ENCODE results near the gene PROZ.

PROZ gene

GRCh38 chr13:113187883-113188665 is 29.6 kb downstream of the PROZ start:
- Histone ChIP-seq H3K27me3 (replicated peaks; ENCODE audit: control insufficient read depth, insufficient read depth, low read length) (no peaks in the 10 kb centered on the region), H3K4me3 (ENCODE audit: low read length) (peak overlapping the region; percentile 19), H3K9ac (ENCODE audit: low read length) (peak overlapping the region; percentile 18), H3K9me3 (ENCODE audit: control insufficient read depth, low read length) (no peaks in the 10 kb centered on the region), H3K4me1 (ENCODE audit: control insufficient read depth, insufficient read depth, low read length) (peaks cover 35% of the 10 kb centered on the region), H3K36me3 (ENCODE audit: control insufficient read depth, insufficient read depth, low read length, severe bottlenecking) (peaks cover 49% of the 10 kb centered on the region)
- DNase-seq (ENCODE audit: low read depth) = no peak

DNA sequence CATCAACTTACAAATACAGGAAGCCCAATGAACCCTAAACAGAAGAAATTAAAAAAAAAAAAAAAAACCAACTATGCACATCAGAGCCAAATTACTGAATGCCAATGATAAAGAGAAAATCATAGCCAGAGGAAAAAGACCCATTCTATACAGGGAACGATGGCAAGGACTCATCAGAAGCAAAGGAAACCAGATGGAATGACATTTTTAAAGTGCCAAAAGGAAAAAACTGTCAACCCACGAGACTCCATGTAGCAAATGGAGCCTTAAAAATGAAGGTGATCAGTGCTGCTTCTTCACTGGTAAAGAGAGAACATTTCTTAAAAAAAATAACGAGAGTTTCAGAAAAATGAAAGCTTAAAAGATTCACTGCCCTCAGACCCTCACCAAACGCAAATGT is 31.7 kb downstream of the PROZ start:
- Histone ChIP-seq H3K4me1 (ENCODE audit: control insufficient read depth, insufficient read depth, low read length) (peaks cover 40% of the 10 kb centered on the region), H3K36me3 (ENCODE audit: control insufficient read depth, insufficient read depth, low read length, severe bottlenecking) (peaks cover 48% of the 10 kb centered on the region), H3K4me3 (ENCODE audit: low read length) (no peak overlapping the region), H3K9ac (ENCODE audit: low read length) (no peak overlapping the region), H3K9me3 (ENCODE audit: control insufficient read depth, low read length) (no peaks in the 10 kb centered on the region), H3K27me3 (replicated peaks; ENCODE audit: control insufficient read depth, insufficient read depth, low read length) (no peaks in the 10 kb centered on the region)
- no peak for DNase-seq (ENCODE audit: low read depth)

GRCh38 chr13:113192279-113192678 is 33.8 kb downstream of the PROZ start:
- Histone ChIP-seq H3K9ac (ENCODE audit: low read length) (no peak overlapping the region), H3K27me3 (replicated peaks; ENCODE audit: control insufficient read depth, insufficient read depth, low read length) (no peaks in the 10 kb centered on the region), H3K4me1 (ENCODE audit: control insufficient read depth, insufficient read depth, low read length) (peaks cover 27% of the 10 kb centered on the region), H3K4me3 (ENCODE audit: low read length) (no peak overlapping the region), H3K36me3 (ENCODE audit: control insufficient read depth, insufficient read depth, low read length, severe bottlenecking) (peaks cover 68% of the 10 kb centered on the region), H3K9me3 (ENCODE audit: control insufficient read depth, low read length) (no peaks in the 10 kb centered on the region)
- no peak for DNase-seq (ENCODE audit: low read depth)

DNA sequence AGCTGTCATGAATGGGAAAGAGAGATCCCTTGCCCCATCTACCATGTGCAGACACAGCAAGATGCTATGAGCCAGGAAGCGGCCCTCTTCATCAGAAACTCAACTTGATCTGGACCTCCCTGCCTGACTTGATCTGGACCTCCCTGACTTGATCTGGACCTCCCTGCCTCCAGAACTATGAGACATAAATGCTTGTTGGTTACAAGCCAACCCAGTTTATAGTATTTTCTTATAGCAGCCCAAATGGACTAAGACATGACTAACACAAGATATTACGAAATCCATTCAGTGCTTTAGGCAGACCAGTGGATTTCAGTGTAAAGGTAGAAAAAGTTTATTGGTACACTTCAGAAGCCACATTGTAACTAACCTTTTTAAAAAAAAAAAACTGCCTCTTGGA is 34.5 kb downstream of the PROZ start:
- no peaks in the 10 kb centered on the region for H3K9me3 ChIP-seq (ENCODE audit: control insufficient read depth, low read length)
- H3K36me3 ChIP-seq (ENCODE audit: control insufficient read depth, insufficient read depth, low read length, severe bottlenecking) = peaks cover 74% of the 10 kb centered on the region
- no peak overlapping the region for H3K4me3 ChIP-seq (ENCODE audit: low read length)
- peaks cover 22% of the 10 kb centered on the region for H3K4me1 ChIP-seq (ENCODE audit: control insufficient read depth, insufficient read depth, low read length)
- peak; percentile 84 for DNase-seq (ENCODE audit: low read depth)
- H3K27me3 ChIP-seq (replicated peaks; ENCODE audit: control insufficient read depth, insufficient read depth, low read length) = no peaks in the 10 kb centered on the region
- H3K9ac ChIP-seq (ENCODE audit: low read length) = no peak overlapping the region

DNA sequence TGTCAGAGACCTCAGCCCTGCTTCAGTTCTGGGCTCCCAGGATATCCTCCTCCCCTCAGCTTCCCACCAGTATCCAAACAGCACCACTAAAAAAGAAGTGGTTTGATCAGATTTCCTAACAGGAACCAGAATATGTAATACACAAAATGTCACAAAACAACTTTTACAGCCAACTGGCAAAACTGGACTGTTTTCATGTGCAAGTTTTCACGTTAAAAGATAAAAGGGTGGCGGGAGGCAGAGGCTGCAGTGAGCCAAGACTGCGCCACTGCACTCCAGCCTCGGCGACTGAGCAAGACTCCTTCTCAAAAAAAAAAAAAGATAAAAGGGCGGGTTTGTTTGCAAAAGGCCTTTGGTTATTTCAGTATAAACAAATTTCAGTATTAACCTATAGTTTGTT is 36.9 kb downstream of the PROZ start:
- peaks cover 15% of the 10 kb centered on the region for H3K4me1 ChIP-seq (ENCODE audit: control insufficient read depth, insufficient read depth, low read length)
- DNase-seq (ENCODE audit: low read depth) = no peak
- H3K9ac ChIP-seq (ENCODE audit: low read length) = no peak overlapping the region
- H3K27me3 ChIP-seq (replicated peaks; ENCODE audit: control insufficient read depth, insufficient read depth, low read length) = no peaks in the 10 kb centered on the region
- H3K36me3 ChIP-seq (ENCODE audit: control insufficient read depth, insufficient read depth, low read length, severe bottlenecking) = peaks cover 77% of the 10 kb centered on the region
- H3K9me3 ChIP-seq (ENCODE audit: control insufficient read depth, low read length) = no peaks in the 10 kb centered on the region
- no peak overlapping the region for H3K4me3 ChIP-seq (ENCODE audit: low read length)

DNA sequence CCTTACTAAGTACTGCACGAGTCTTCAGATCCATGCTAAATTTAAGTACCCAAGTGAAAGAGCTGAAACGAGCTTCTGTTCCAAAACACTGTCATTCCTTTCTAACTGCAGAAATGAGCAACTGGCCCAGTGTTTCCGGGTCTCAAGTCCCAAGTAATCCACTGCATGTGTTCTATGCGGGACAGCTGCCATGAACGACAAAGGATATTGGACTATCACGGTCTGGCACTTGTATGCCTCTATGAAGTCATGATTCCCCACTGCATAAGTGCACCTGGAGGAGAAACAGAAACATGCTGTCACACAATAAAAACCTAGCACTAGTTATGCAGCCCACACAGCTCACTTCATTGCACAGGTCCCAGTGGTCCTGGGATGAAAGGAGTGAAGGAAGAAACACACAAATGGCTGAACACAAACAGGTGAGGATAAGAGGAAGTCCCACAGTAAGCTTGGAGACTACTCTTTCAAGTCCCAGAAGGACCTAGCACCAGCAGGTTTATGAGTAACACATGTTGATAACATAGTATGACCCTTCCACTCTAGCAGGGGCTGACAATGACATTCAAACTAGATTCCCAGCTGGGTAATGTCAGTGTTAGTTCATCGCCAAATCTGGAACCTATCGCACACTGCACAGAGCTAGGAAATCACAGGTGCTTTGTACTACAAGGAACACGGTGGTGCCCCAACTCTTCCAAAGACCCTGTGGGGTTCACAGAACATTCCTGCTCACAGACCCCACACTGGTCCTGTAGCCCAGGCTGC is 38.7 kb downstream of the PROZ start:
- H3K36me3 ChIP-seq (ENCODE audit: control insufficient read depth, insufficient read depth, low read length, severe bottlenecking) = peaks cover 65% of the 10 kb centered on the region
- DNase-seq (ENCODE audit: low read depth) = no peak
- H3K9ac ChIP-seq (ENCODE audit: low read length) = no peak overlapping the region
- no peaks in the 10 kb centered on the region for H3K9me3 ChIP-seq (ENCODE audit: control insufficient read depth, low read length)
- H3K27me3 ChIP-seq (replicated peaks; ENCODE audit: control insufficient read depth, insufficient read depth, low read length) = no peaks in the 10 kb centered on the region
- H3K4me3 ChIP-seq (ENCODE audit: low read length) = no peak overlapping the region
- peaks cover 17% of the 10 kb centered on the region for H3K4me1 ChIP-seq (ENCODE audit: control insufficient read depth, insufficient read depth, low read length)

GRCh38 chr13:113201815-113202214 is 43.4 kb downstream of the PROZ start:
- Histone ChIP-seq H3K27me3 (replicated peaks; ENCODE audit: control insufficient read depth, insufficient read depth, low read length) (no peaks in the 10 kb centered on the region), H3K4me1 (ENCODE audit: control insufficient read depth, insufficient read depth, low read length) (peaks cover 44% of the 10 kb centered on the region), H3K4me3 (ENCODE audit: low read length) (no peak overlapping the region), H3K9me3 (ENCODE audit: control insufficient read depth, low read length) (no peaks in the 10 kb centered on the region), H3K36me3 (ENCODE audit: control insufficient read depth, insufficient read depth, low read length, severe bottlenecking) (peaks cover 38% of the 10 kb centered on the region), H3K9ac (ENCODE audit: low read length) (no peak overlapping the region)
- no peak for DNase-seq (ENCODE audit: low read depth)

DNA sequence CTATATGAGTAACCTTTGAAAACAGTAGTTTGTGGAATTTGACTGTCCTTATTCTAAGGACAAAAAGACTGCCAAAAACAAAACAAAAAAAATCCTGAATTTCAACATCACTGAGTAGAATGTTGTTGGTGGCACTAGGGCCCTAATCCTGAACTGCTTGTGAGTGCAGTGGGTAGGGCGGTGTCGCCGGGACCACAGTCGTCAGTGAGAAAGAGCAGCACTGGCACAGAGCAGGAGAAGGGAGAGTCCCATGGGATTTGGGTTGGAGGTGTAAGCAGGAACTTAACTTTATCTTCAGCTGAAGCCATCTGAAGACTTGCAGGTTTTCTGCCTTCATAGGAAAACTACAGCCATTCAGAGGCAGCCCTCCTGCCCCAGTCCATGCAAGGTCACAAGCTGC is 44.5 kb downstream of the PROZ start:
- DNase-seq (ENCODE audit: low read depth) = no peak

DNA sequence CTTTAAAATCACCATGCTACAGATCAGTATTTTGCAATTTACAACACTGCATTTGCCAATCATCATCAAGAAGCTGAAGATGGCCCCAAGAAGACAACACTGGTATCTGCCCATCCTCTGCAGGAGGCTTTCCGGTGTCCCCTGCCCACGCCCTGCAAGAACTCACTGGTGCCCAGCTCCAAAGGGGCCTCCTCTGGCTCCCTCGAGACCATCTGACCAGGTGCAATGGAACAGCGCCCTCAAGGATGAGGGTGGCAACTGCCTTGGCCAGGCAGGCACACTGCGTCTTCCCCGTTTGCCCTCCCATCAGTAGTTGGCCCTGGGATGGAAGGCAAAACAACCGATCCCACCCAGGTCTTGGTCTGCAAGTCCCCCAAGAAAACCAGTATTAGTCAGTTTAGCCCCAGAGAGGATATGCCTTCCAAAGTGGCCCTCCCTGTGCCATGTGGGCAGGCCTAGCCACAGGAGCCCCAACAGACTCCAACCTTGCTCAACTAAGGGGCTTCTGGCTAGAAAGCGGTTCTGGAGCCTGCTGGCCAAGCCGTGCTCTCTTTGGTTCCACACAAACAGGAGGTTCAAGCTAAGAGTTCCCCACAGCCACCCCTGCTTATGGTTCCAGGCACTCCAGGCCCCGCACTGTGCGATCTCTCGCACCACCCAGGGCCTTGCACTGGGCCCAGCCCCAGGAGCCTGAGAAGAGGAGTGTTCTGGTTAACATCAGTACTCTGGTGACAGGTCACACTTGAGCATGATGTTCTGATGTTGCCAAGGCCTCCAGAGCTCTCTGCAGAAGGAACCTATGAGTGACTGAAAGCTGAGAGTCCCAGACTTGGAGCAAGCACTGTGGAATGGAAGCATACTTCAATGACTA is 45.3 kb downstream of the PROZ start:
- Histone ChIP-seq H3K9ac (ENCODE audit: low read length) (no peak overlapping the region), H3K27me3 (replicated peaks; ENCODE audit: control insufficient read depth, insufficient read depth, low read length) (no peaks in the 10 kb centered on the region), H3K36me3 (ENCODE audit: control insufficient read depth, insufficient read depth, low read length, severe bottlenecking) (peaks cover 21% of the 10 kb centered on the region), H3K9me3 (ENCODE audit: control insufficient read depth, low read length) (no peaks in the 10 kb centered on the region), H3K4me3 (ENCODE audit: low read length) (no peak overlapping the region), H3K4me1 (ENCODE audit: control insufficient read depth, insufficient read depth, low read length) (peaks cover 54% of the 10 kb centered on the region)
- no peak for DNase-seq (ENCODE audit: low read depth)

More for the DNA sequence above, 44.5 kb downstream of the PROZ start:
- Histone ChIP-seq H3K9me3 (ENCODE audit: control insufficient read depth, low read length) (no peaks in the 10 kb centered on the region), H3K36me3 (ENCODE audit: control insufficient read depth, insufficient read depth, low read length, severe bottlenecking) (peaks cover 27% of the 10 kb centered on the region), H3K4me1 (ENCODE audit: control insufficient read depth, insufficient read depth, low read length) (peaks cover 54% of the 10 kb centered on the region), H3K4me3 (ENCODE audit: low read length) (peak overlapping the region; percentile 35), H3K9ac (ENCODE audit: low read length) (no peak overlapping the region), H3K27me3 (replicated peaks; ENCODE audit: control insufficient read depth, insufficient read depth, low read length) (no peaks in the 10 kb centered on the region)

DNA sequence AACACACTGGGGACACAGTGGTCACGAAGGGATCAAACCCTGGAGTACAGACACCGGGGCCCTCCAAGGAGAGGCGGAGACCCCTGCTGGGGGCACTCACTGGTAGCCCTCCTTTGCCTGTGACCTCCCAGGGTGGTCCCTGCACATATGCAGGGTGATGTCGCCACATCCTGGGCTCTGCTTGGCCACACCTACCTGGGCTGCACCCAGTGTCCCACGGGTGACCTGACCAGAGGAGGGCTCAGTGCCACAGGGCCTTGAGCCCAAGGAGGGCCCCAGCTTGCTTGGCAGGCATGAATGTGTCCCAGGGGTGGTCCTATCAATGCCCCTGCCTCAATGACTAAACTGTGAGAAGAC is 45.9 kb downstream of the PROZ start:
- Histone ChIP-seq H3K4me3 (ENCODE audit: low read length) (no peak overlapping the region), H3K9ac (ENCODE audit: low read length) (no peak overlapping the region), H3K9me3 (ENCODE audit: control insufficient read depth, low read length) (no peaks in the 10 kb centered on the region), H3K4me1 (ENCODE audit: control insufficient read depth, insufficient read depth, low read length) (peaks cover 54% of the 10 kb centered on the region), H3K36me3 (ENCODE audit: control insufficient read depth, insufficient read depth, low read length, severe bottlenecking) (peaks cover 15% of the 10 kb centered on the region), H3K27me3 (replicated peaks; ENCODE audit: control insufficient read depth, insufficient read depth, low read length) (no peaks in the 10 kb centered on the region)
- DNase-seq (ENCODE audit: low read depth) = no peak

- H3K27me3 ChIP-seq (replicated peaks; ENCODE audit: control insufficient read depth, insufficient read depth, low read length) = no peaks in the 10 kb centered on the region
- no peak overlapping the region for H3K9ac ChIP-seq (ENCODE audit: low read length)
- DNase-seq (ENCODE audit: low read depth) = peak; percentile 55
- H3K9me3 ChIP-seq (ENCODE audit: control insufficient read depth, low read length) = no peaks in the 10 kb centered on the region
- H3K4me1 ChIP-seq (ENCODE audit: control insufficient read depth, insufficient read depth, low read length) = peaks cover 54% of the 10 kb centered on the region
- peaks cover 7% of the 10 kb centered on the region for H3K36me3 ChIP-seq (ENCODE audit: control insufficient read depth, insufficient read depth, low read length, severe bottlenecking)
- H3K4me3 ChIP-seq (ENCODE audit: low read length) = peak overlapping the region; percentile 24
These were observed 47.0 kb downstream of the PROZ start for GRCh38 chr13:113205428-113205931.
